OCI-LY1 (cell line): ENCODE data around the gene CSDE1.
A peak's percentile ranks its signal among the peaks of the same experiment; 100 is the strongest.
"Not testable (repeated sequence)": the region's sequence is repeated elsewhere in the genome, so short reads cannot be mapped to it uniquely, and the experiment has no call there.

Source experiments
- H2AFZ ChIP-seq: fragments of 200-600 bp; sonication (generic), shearing (Covaris generic); 2 replicates; pipeline ENCODE4 v1.6.0; 2014; ENCODE audit warnings: antibody characterized with exemption, mild to moderate bottlenecking, low read length
- H3F3A ChIP-seq: fragments of 200-600 bp; sonication (generic), shearing (Covaris generic); 2 replicates; pipeline ENCODE4 v1.6.0; 2014; ENCODE audit warnings: mild to moderate bottlenecking, antibody characterized with exemption, low read length, moderate library complexity; ENCODE audit not compliant: insufficient read depth
- H3K27ac ChIP-seq: fragments of 200-600 bp; sonication (generic); 2 replicates; pipeline ENCODE4 v1.5.1; 2014; ENCODE audit warnings: low read length, mixed run types, mild to moderate bottlenecking, low read depth; ENCODE audit not compliant: poor library complexity, severe bottlenecking
- H3K27me3 ChIP-seq: fragments of 200-600 bp; sonication (generic); 2 replicates; pipeline ENCODE4 v1.6.0; 2014; ENCODE audit warnings: antibody characterized with exemption, mild to moderate bottlenecking, low read length, moderate library complexity; ENCODE audit not compliant: insufficient read depth
- H3K36me3 ChIP-seq: fragments of 200-600 bp; sonication (generic); 2 replicates; pipeline ENCODE4 v1.6.1; 2014; ENCODE audit warnings: mild to moderate bottlenecking, antibody characterized with exemption, low read length, moderate library complexity, mixed read lengths; ENCODE audit not compliant: insufficient read depth
- H3K4me1 ChIP-seq: fragments of 200-600 bp; sonication (generic); 2 replicates; pipeline ENCODE4 v1.5.1; 2014; ENCODE audit warnings: mild to moderate bottlenecking, low read length, moderate library complexity; ENCODE audit not compliant: insufficient read depth, severe bottlenecking
- H3K4me2 ChIP-seq: fragments of 200-600 bp; sonication (generic), shearing (Covaris generic); 2 replicates; pipeline ENCODE4 v1.6.1; 2014; ENCODE audit warnings: low read length
- H3K4me3 ChIP-seq: fragments of 200-600 bp; sonication (generic); 2 replicates; pipeline ENCODE4 v1.5.1; 2014; ENCODE audit warnings: low read length, low read depth, mild to moderate bottlenecking, mixed read lengths; ENCODE audit not compliant: poor library complexity, severe bottlenecking
- H3K79me2 ChIP-seq: fragments of 200-600 bp; shearing (Covaris generic); 2 replicates; pipeline ENCODE4 v1.6.1; 2016; ENCODE audit warnings: mixed run types, low read length, mixed read lengths; ENCODE audit not compliant: insufficient read depth
- H3K9ac ChIP-seq: fragments of 200-600 bp; sonication (generic), shearing (Covaris generic); 2 replicates; pipeline ENCODE4 v1.6.1; 2014; ENCODE audit warnings: mild to moderate bottlenecking, low read length, mixed read lengths
- H3K9me2 ChIP-seq: fragments of 200-600 bp; sonication (generic), shearing (Covaris generic); 2 replicates; pipeline ENCODE4 v1.6.1; 2014; ENCODE audit warnings: low read depth, mild to moderate bottlenecking, low read length, mixed read lengths
- H3K9me3 ChIP-seq: fragments of 200-600 bp; shearing (Covaris generic); 2 replicates; pipeline ENCODE4 v1.6.1; 2014; ENCODE audit warnings: low read length, mixed read lengths
- H4K20me1 ChIP-seq: fragments of 200-600 bp; sonication (generic), shearing (Covaris generic); 2 replicates; pipeline ENCODE4 v1.6.0; 2016; ENCODE audit warnings: mild to moderate bottlenecking, low read length; ENCODE audit not compliant: insufficient read depth
- CTCF ChIP-seq: fragments of 200-600 bp; sonication (generic), shearing (Covaris generic); IDR thresholded peaks from 2 replicates; pipeline ENCODE4 v1.5.1; 2017; ENCODE audit warnings: mild to moderate bottlenecking, antibody characterized with exemption, low read length, moderate library complexity, mixed read lengths
- EZH2 ChIP-seq: fragments of 200-600 bp; sonication (generic), shearing (Covaris generic); IDR thresholded peaks from 2 replicates; pipeline ENCODE4 v1.8.0; 2017; ENCODE audit warnings: borderline replicate concordance, mixed run types, mild to moderate bottlenecking, antibody characterized with exemption, low read length, moderate library complexity, mixed read lengths

Gene CSDE1

DNA sequence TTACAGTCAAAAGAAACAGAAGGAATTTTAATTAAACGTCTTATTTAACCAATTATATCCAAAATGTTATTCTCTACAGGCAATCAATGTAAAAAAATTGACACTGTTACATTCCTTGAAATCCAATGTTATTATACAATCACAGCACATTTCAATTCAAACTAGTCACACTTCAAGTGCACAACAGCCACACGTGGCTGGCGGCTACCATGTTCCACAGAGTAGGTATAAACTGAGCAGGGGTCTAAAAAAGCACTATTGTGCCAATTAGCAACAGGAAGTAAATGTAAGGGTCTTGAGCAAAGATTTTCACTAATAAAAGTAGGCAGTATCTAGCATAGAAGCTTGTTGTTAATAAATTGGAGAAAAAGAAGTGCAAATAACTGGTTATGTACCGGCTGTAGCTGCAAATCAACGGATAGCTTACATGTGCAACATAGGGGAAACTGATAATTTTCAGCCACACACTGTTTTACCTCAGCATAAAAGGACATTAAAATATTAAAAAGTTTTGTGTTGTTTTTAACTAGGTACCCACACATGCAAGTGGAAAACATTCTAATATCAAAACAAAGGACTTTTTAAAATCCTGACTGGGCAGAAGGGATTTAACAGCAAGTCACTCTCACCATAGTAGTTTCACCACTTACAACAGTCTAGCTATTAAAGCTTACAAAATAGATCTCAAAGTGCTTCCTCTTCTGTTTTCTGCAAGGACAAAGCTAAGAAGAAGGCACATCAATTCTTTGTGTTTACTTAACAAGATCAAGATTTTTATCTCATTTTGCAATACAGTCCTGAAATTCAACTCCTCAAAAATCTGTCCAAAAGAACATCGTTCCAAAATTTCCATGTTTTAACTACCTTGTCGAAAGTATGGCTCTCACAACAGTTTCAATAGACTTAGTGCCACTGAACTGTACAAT is 2.5 kb downstream of the CSDE1 start:
- Histone ChIP-seq H3K4me3 (peak overlapping the region; percentile 96), H3K4me1 (peaks cover 63% of the 10 kb centered on the region)

DNA sequence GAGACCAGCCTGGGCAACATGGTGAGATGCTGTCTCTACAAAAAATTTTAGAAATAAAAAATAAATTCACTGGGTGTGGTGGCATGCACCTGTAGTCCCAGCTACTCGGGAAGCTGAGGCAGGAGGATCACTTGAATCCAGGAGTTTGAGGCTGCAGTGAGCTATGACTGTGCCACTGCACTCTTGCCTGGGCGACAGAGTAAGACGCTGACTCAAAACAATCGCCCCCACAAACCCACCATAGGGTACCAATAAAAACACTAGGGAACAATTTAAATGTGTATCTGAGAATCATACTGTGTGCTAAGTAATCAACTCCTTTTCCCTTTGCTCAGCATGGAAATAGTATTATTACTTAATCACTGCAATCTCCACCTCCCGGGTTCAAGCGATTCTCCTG is 4.1 kb downstream of the CSDE1 start:
- Histone ChIP-seq H3K4me3 (peak overlapping the region; percentile 96), H3K36me3 (peaks cover 56% of the 10 kb centered on the region), H3K79me2 (peaks cover 86% of the 10 kb centered on the region), H4K20me1 (peaks cover 17% of the 10 kb centered on the region), H3K4me2 (peak overlapping the region; percentile 86; the same call in 1 of the 2 replicates), H3K4me1 (peaks cover 63% of the 10 kb centered on the region)
- H3K9ac ChIP-seq, H2AFZ ChIP-seq, H3K9me2 ChIP-seq, H3K9me3 ChIP-seq, H3F3A ChIP-seq, H3K27ac ChIP-seq, H3K27me3 ChIP-seq: not testable (repeated sequence)

More for the DNA sequence above, 2.5 kb downstream of the CSDE1 start:
- Histone ChIP-seq H3K79me2 (peaks cover 70% of the 10 kb centered on the region), H3K36me3 (peaks cover 41% of the 10 kb centered on the region; the same call in 1 of the 2 replicates), H3K27ac (peak overlapping the region; percentile 94), H3K4me2 (peak overlapping the region; percentile 86), H3F3A (no peaks in the 10 kb centered on the region), H3K9me3 (no peaks in the 10 kb centered on the region), H3K27me3 (no peaks in the 10 kb centered on the region), H2AFZ (no peak overlapping the region), H4K20me1 (peaks cover 13% of the 10 kb centered on the region), H3K9ac (peak overlapping the region; percentile 99), H3K9me2 (no peaks in the 10 kb centered on the region)
- TF ChIP-seq EZH2, result no peak
- TF ChIP-seq CTCF, result no peak

DNA sequence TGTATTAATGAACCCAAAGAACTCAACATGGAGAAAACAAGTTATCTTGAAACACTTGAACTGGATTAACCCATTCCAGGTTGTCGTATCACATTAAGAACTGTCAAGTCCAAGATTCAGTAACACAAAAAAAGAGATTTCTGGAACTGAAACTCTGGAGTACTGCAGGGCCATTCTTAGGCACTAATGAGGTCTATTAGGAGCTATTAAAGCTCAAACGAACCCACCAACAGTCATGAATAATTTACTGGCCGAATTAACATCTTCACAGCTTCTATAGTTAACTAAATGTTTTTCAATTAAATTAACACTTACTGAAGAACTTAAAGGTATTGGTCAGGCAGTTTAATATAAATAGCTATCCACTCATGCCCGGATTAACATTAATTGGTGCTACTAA is 4.6 kb downstream of the CSDE1 start:
- no peaks in the 10 kb centered on the region for H3F3A ChIP-seq
- no peak overlapping the region for H3K27ac ChIP-seq
- H3K36me3 ChIP-seq, result peaks cover 62% of the 10 kb centered on the region
- TF ChIP-seq EZH2 (no peak), CTCF (no peak)
- H3K9me2 ChIP-seq, result no peaks in the 10 kb centered on the region
- H4K20me1 ChIP-seq, result peaks cover 17% of the 10 kb centered on the region
- H3K9me3 ChIP-seq, result no peaks in the 10 kb centered on the region
- H2AFZ ChIP-seq, result no peak overlapping the region
- H3K4me2 ChIP-seq, result no peak overlapping the region
- H3K4me1 ChIP-seq, result peaks cover 58% of the 10 kb centered on the region
- H3K79me2 ChIP-seq, result peaks cover 91% of the 10 kb centered on the region
- no peak overlapping the region for H3K9ac ChIP-seq
- H3K4me3 ChIP-seq, result no peak overlapping the region
- H3K27me3 ChIP-seq, result no peaks in the 10 kb centered on the region

- TF ChIP-seq EZH2, result no peak
- TF ChIP-seq CTCF, result no peak
- peaks cover 76% of the 10 kb centered on the region for H3K36me3 ChIP-seq
Observed at GRCh38 chr1:114750780-114751179, 7.0 kb downstream of the CSDE1 start.

More at GRCh38 chr1:114750780-114751179, 7.0 kb downstream of the CSDE1 start:
- H3K9me3 ChIP-seq, result no peaks in the 10 kb centered on the region
- peaks cover 100% of the 10 kb centered on the region for H3K79me2 ChIP-seq
- no peak overlapping the region for H3K9ac ChIP-seq
- H3K27me3 ChIP-seq, result no peaks in the 10 kb centered on the region
- H3K4me2 ChIP-seq, result no peak overlapping the region
- H2AFZ ChIP-seq, result no peak overlapping the region
- H3K9me2 ChIP-seq, result no peaks in the 10 kb centered on the region
- no peaks in the 10 kb centered on the region for H3F3A ChIP-seq
- no peak overlapping the region for H3K27ac ChIP-seq
- H4K20me1 ChIP-seq, result peaks cover 23% of the 10 kb centered on the region
- H3K4me3 ChIP-seq, result no peak overlapping the region
- peaks cover 47% of the 10 kb centered on the region for H3K4me1 ChIP-seq
